Ascending aorta (tissue), 2 donors: ENCODE results near the gene C9orf85. TPM values are rescaled to one million over a fixed set of nuclear protein-coding genes. Genes with fewer than 3 reads are reported as not detected.

Source experiments
- DNase-seq, 2 donors: peaks; one replicate each; pipeline ENCODE4 v3.0.0-alpha.2; 2019; ENCODE audit warnings: low spot score in 2 of 2
- H3K27ac ChIP-seq, 2 donors: fragments of 200-600 bp; sonication (generic); one replicate each; pipeline ENCODE4 v1.5.1; 2016 to 2017; ENCODE audit warnings: mild to moderate bottlenecking in 1 of 2
- H3K27me3 ChIP-seq: fragments of 200-600 bp; sonication (generic); one replicate; pipeline ENCODE4 v1.5.1; 2017
- H3K36me3 ChIP-seq, 2 donors: fragments of 200-600 bp; sonication (generic); one replicate each; pipeline ENCODE4 v1.5.1; 2016
- H3K4me1 ChIP-seq, 2 donors: fragments of 200-600 bp; sonication (generic); one replicate each; pipeline ENCODE4 v1.5.1; 2016 to 2017; ENCODE audit warnings: mild to moderate bottlenecking in 1 of 2
- H3K4me3 ChIP-seq, 2 donors: fragments of 200-600 bp; sonication (generic); one replicate each; pipeline ENCODE4 v1.5.1; 2016 to 2017; ENCODE audit warnings: mild to moderate bottlenecking in 1 of 2
- H3K9me3 ChIP-seq, 2 donors: fragments of 200-600 bp; sonication (generic); one replicate each; pipeline ENCODE4 v1.5.1; 2016
- intact Hi-C: fragments of 100-400 bp; cut with DNase I; formaldehyde crosslinking; loops from one replicate; pipeline ENCODE4 v1.15.1; 2023
- total RNA-seq: library from RNA; depleted of rRNA; stranded (reverse); fragments of >200 nt; gene quantifications from one replicate; pipeline ENCODE4 v1.1.0, GENCODE V29; 2016
- TF ChIP-seq, protein P1 (sequence below), 3 experiments: fragments of 200-600 bp in 2 of 3; fragments of 450-650 bp in 1 of 3; sonication (generic) in 2 of 3; IDR thresholded peaks; one replicate each; pipeline ENCODE4 v1.5.1; 2016 to 2019; ENCODE audit warnings: antibody characterized with exemption in 3 of 3, mild to moderate bottlenecking in 1 of 3, moderate library complexity in 1 of 3

The C9orf85 gene
- total RNA-seq, 1 donor from 2014 or later: 2.6 TPM

DNA sequence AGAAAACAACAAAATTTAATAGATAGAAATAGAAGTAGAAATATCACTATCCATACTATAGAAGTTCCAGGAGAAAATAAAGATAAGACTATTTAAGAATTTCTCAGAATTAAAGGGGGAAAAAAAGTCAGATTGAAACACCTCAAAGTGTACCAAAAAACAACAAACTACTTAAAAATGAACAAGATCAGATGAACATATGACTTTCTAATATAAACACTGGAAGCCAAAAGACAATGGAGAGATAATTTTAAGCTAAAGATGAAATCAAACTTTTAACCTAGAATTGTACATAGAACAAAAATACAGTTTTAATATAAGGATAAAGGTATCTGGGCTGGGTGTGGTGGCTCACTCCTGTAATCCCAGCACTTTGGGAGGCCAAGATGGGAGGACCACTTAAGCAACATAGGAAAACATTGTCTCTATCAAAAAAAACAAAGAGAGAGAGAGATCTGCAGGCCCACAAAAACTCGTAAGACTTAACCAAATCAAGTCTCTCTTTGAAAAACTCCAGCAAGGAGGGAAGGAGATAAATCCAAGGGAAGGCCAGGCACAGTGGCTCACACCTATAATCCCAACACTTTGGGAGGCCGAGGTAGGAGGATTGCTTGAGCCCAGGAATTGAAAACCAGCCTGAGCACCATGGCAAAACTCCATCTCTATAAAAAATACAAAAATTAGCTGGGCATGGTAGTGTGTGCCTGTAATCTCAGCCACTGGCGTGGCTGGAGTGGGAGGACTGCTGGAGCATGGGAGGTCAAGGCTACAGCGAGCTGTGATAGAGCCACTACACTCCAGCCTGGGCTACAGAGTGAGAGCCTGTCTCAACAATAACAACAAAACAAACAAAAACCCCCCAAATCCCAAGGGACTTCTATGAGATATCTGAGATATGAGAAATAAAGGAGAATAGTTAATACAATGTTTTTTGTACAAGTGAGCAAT, 32.8 kb upstream of the C9orf85 start:
- H3K4me1 ChIP-seq: no peaks in the 10 kb centered on the region
- H3K36me3 ChIP-seq: peaks cover 4 to 14% of the 10 kb centered on the region in 2 donors
- H3K27ac ChIP-seq: no peak overlapping the region
- intact Hi-C loops: no loop called here
- DNase-seq: no peak
- no peak overlapping the region for H3K4me3 ChIP-seq
- TF ChIP-seq, protein P1, sequence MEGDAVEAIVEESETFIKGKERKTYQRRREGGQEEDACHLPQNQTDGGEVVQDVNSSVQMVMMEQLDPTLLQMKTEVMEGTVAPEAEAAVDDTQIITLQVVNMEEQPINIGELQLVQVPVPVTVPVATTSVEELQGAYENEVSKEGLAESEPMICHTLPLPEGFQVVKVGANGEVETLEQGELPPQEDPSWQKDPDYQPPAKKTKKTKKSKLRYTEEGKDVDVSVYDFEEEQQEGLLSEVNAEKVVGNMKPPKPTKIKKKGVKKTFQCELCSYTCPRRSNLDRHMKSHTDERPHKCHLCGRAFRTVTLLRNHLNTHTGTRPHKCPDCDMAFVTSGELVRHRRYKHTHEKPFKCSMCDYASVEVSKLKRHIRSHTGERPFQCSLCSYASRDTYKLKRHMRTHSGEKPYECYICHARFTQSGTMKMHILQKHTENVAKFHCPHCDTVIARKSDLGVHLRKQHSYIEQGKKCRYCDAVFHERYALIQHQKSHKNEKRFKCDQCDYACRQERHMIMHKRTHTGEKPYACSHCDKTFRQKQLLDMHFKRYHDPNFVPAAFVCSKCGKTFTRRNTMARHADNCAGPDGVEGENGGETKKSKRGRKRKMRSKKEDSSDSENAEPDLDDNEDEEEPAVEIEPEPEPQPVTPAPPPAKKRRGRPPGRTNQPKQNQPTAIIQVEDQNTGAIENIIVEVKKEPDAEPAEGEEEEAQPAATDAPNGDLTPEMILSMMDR (IDR thresholded peaks at IDR 0.05): no peak
- peaks cover 13 to 61% of the 10 kb centered on the region in 2 donors for H3K9me3 ChIP-seq
- H3K27me3 ChIP-seq: no peaks in the 10 kb centered on the region

GRCh38 chr9:71879644-71880174, 31.7 kb upstream of the C9orf85 start:
- TF ChIP-seq, protein P1 (IDR thresholded peaks at IDR 0.05): no peak
- no peak for DNase-seq
- peaks cover 13 to 69% of the 10 kb centered on the region in 2 donors for H3K9me3 ChIP-seq

GRCh38 chr9:71884005-71884404, 27.4 kb upstream of the C9orf85 start:
- H3K9me3 ChIP-seq: peaks cover 0 to 44% of the 10 kb centered on the region in 2 donors
- no peaks in the 10 kb centered on the region for H3K27me3 ChIP-seq
- TF ChIP-seq, protein P1 (IDR thresholded peaks at IDR 0.05): no peak
- intact Hi-C loops: no loop called here
- no peaks in the 10 kb centered on the region for H3K36me3 ChIP-seq
- no peak for DNase-seq
- peaks cover 0 to 5% of the 10 kb centered on the region in 2 donors for H3K4me1 ChIP-seq
- H3K27ac ChIP-seq: no peak overlapping the region
- H3K4me3 ChIP-seq: no peak overlapping the region

More at GRCh38 chr9:71879644-71880174, 31.7 kb upstream of the C9orf85 start:
- Histone ChIP-seq H3K27me3 (no peaks in the 10 kb centered on the region), H3K36me3 (peaks cover 1 to 5% of the 10 kb centered on the region in 2 donors), H3K4me3 (no peak overlapping the region), H3K27ac (no peak overlapping the region), H3K4me1 (no peaks in the 10 kb centered on the region)
- intact Hi-C loops: no loop called here

DNA sequence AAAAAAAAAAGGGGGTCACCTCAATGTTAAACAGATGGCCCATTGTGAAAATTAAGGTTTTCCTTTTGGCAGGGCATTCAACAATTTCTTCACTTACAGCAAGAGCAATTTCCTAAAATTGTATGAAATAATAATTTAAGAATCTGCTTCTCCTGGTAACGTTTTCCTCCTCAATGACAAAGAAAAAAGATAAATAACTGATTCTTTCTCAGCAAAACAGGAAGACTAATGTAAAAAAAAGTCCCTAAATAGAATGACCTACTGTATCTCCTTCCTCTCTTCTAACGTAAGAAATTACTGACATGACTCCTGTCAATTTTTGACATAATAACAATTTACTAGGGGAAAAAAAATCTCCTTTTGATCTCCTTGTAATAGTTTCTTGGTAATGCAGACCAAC, 26.0 kb upstream of the C9orf85 start:
- no peak overlapping the region for H3K4me3 ChIP-seq
- TF ChIP-seq, protein P1 (IDR thresholded peaks at IDR 0.05): no peak
- peaks cover 0 to 30% of the 10 kb centered on the region in 2 donors for H3K9me3 ChIP-seq
- no peak for DNase-seq
- H3K36me3 ChIP-seq: no peaks in the 10 kb centered on the region
- intact Hi-C loops: loop anchor here (5.0 kb wide), 1 partner anchor 88 kb away; no protein-coding TSS in a partner anchor
- peaks cover 0 to 11% of the 10 kb centered on the region in 2 donors for H3K4me1 ChIP-seq
- no peak overlapping the region for H3K27ac ChIP-seq
- H3K27me3 ChIP-seq: no peaks in the 10 kb centered on the region

DNA sequence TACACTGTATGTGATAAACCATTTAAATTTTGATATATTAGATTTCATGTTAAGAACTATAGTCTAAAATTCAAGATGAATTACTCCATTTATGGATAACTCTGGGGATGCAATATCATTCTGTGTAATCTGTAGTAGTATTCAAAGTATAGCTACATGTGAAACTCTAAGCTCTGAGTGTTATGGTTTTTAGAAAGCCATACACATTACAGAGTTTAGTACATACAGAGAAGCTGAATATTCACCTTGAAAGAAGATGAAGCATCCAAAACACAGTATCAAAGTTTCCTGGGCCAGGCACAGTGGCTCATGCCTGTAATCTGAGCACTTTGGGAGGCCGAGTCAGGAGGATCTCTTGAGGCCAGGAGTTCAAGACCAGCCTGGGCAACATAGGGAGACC, 25.4 kb upstream of the C9orf85 start:
- intact Hi-C loops: loop anchor here (5.0 kb wide), 1 partner anchor 89 kb away; no protein-coding TSS in a partner anchor
- DNase-seq: no peak
- H3K9me3 ChIP-seq: peaks cover 0 to 25% of the 10 kb centered on the region in 2 donors
- peaks cover 0 to 11% of the 10 kb centered on the region in 2 donors for H3K4me1 ChIP-seq
- TF ChIP-seq, protein P1 (IDR thresholded peaks at IDR 0.05): no peak
- no peaks in the 10 kb centered on the region for H3K27me3 ChIP-seq
- no peak overlapping the region for H3K4me3 ChIP-seq
- H3K27ac ChIP-seq: no peak overlapping the region
- H3K36me3 ChIP-seq: no peaks in the 10 kb centered on the region
